Measurements from ENCODE around the gene C2orf15. TPM values are rescaled to one million over a fixed set of nuclear protein-coding genes. Genes with fewer than 3 reads are reported as not detected.

The C2orf15 gene
- polyA plus RNA-seq, 2 of the 4 experiments (the other 2 are of a cell fraction), result 1.3 to 1.6 TPM

GRCh38 chr2:99198103-99198841 is 56.8 kb downstream of the C2orf15 start:
- no peak for DNase-seq (ENCODE audit: low read depth in 1 of 2, low spot score in 1 of 2)

GRCh38 chr2:99200076-99200800 is 58.7 kb downstream of the C2orf15 start:
- 92% methylated on average over 6 of the region's 7 CpGs for WGBS (ENCODE audit: missing lambda C conversion rate)
- Histone ChIP-seq H3K4me3 (no peak overlapping the region), H3K9me3 (no peaks in the 10 kb centered on the region), H3K27ac (no peak overlapping the region), H3K4me2 (no peak overlapping the region), H3K4me1 (peaks cover 2% of the 10 kb centered on the region; the same call in 1 of the 3 replicates)
- no peak; a peak in 1 of 6 replicates for ATAC-seq
- FAIRE-seq, result no peak
- no peak for DNase-seq (ENCODE audit: low read depth in 1 of 2, low spot score in 1 of 2)
- POLR2A ChIA-PET, result interaction anchor here (0.5 kb wide), 1 partner anchor 62 kb away, joined by 4 read pairs; no protein-coding TSS in a partner anchor
- TF ChIP-seq MAZ (IDR thresholded peaks at IDR 0.05; ENCODE audit: borderline replicate concordance, low read depth, low read length) (no peak), RNF2 (IDR thresholded peaks at IDR 0.05; ENCODE audit: borderline replicate concordance, low read depth) (no peak), PBX3 (IDR thresholded peaks at IDR 0.05) (no peak), EHMT2 (IDR thresholded peaks at IDR 0.05; ENCODE audit: low read depth) (no peak), ELK1 (IDR thresholded peaks at IDR 0.05; ENCODE audit: low read depth, low read length) (no peak), KDM1A (IDR thresholded peaks at IDR 0.05; ENCODE audit: low read depth) (no peak), ATOH8 (CRISPR knock-in tag; IDR thresholded peaks at IDR 0.05; ENCODE audit: low read depth) (no peak), CEBPB (IDR thresholded peaks at IDR 0.05) (no peak), BHLHE40 (IDR thresholded peaks at IDR 0.05; ENCODE audit: low read depth, low read length) (no peak), HOXB13 (CRISPR knock-in tag; IDR thresholded peaks at IDR 0.05; ENCODE audit: low read depth) (no peak), ESRRA (IDR thresholded peaks at IDR 0.05; ENCODE audit: borderline replicate concordance, low read length) (no peak), CBX8 (IDR thresholded peaks at IDR 0.05) (no peak), FOSL2 (IDR thresholded peaks at IDR 0.05) (no peak), FOSL2 (CRISPR knock-in tag; IDR thresholded peaks at IDR 0.05) (no peak), HOXA7 (CRISPR knock-in tag; IDR thresholded peaks at IDR 0.05) (no peak), EHF (CRISPR knock-in tag; IDR thresholded peaks at IDR 0.05) (no peak)
- CTCF ChIA-PET, result interaction anchor here (0.5 to 1.0 kb wide), 3 partner anchors 9 to 363 kb away, joined by 3 to 4 read pairs (median 3); partner anchors contain the start of genes EIF5B and TXNDC9

More at GRCh38 chr2:99198103-99198841, 56.8 kb downstream of the C2orf15 start:
- FAIRE-seq, result no peak
- H3K27ac ChIP-seq, result no peak overlapping the region
- no peak overlapping the region for H3K4me2 ChIP-seq
- no peak for ATAC-seq
- TF ChIP-seq PBX3 (IDR thresholded peaks at IDR 0.05) (no peak), GATA3 (IDR thresholded peaks at IDR 0.05; ENCODE audit: borderline replicate concordance) (no peak), ESRRA (IDR thresholded peaks at IDR 0.05; ENCODE audit: borderline replicate concordance, low read length) (no peak), JUN (IDR thresholded peaks at IDR 0.05) (no peak), KDM1A (IDR thresholded peaks at IDR 0.05; ENCODE audit: low read depth) (no peak), ZSCAN20 (CRISPR knock-in tag; IDR thresholded peaks at IDR 0.05) (no peak), MAFK (IDR thresholded peaks at IDR 0.05; ENCODE audit: partially characterized antibody) (no peak), FOXS1 (CRISPR knock-in tag; IDR thresholded peaks at IDR 0.05) (no peak), JUNB (IDR thresholded peaks at IDR 0.05) (no peak), FOSB (CRISPR knock-in tag; IDR thresholded peaks at IDR 0.05) (no peak), BHLHE40 (IDR thresholded peaks at IDR 0.05; ENCODE audit: low read depth, low read length) (no peak), EHMT2 (IDR thresholded peaks at IDR 0.05; ENCODE audit: low read depth) (no peak), ELK1 (IDR thresholded peaks at IDR 0.05; ENCODE audit: low read depth, low read length) (no peak), MAZ (IDR thresholded peaks at IDR 0.05; ENCODE audit: borderline replicate concordance, low read depth, low read length) (no peak), RFX5 (IDR thresholded peaks at IDR 0.05) (no peak)
- ChIA-PET POLR2A (no interaction called here), CTCF (no interaction called here)
- H3K4me1 ChIP-seq, result no peaks in the 10 kb centered on the region
- no peak overlapping the region for H3K4me3 ChIP-seq
- no peaks in the 10 kb centered on the region for H3K9me3 ChIP-seq
- 84% methylated on average over 6 of the region's 6 CpGs for WGBS (ENCODE audit: missing lambda C conversion rate)

All from A549 (cell line).